Activated naive CD4-positive, alpha-beta T cell treated with anti-CD3 and anti-CD28 coated beads, Interleukin-2, amount 50 U/mL, for 24 hours (primary cell): ENCODE data around the gene CHMP4A.
A peak's percentile ranks its signal among the peaks of the same experiment; 100 is the strongest.

ENCODE experiments used
- H3K27ac Mint-ChIP-seq: one replicate; pipeline ENCODE4 v1.8.0; 2021; ENCODE audit warnings: mild to moderate bottlenecking, mixed read lengths
- H3K27me3 Mint-ChIP-seq: one replicate; pipeline ENCODE4 v1.8.0; 2021; ENCODE audit warnings: mixed read lengths
- H3K36me3 Mint-ChIP-seq: one replicate; pipeline ENCODE4 v1.8.0; 2021; ENCODE audit warnings: mixed read lengths
- H3K4me1 Mint-ChIP-seq: one replicate; pipeline ENCODE4 v1.8.0; 2021; ENCODE audit warnings: mixed read lengths
- H3K4me3 Mint-ChIP-seq: one replicate; pipeline ENCODE4 v1.8.0; 2021; ENCODE audit warnings: mild to moderate bottlenecking, mixed read lengths
- H3K9me3 Mint-ChIP-seq: one replicate; pipeline ENCODE4 v1.8.0; 2021; ENCODE audit warnings: mixed read lengths

CHMP4A gene

DNA sequence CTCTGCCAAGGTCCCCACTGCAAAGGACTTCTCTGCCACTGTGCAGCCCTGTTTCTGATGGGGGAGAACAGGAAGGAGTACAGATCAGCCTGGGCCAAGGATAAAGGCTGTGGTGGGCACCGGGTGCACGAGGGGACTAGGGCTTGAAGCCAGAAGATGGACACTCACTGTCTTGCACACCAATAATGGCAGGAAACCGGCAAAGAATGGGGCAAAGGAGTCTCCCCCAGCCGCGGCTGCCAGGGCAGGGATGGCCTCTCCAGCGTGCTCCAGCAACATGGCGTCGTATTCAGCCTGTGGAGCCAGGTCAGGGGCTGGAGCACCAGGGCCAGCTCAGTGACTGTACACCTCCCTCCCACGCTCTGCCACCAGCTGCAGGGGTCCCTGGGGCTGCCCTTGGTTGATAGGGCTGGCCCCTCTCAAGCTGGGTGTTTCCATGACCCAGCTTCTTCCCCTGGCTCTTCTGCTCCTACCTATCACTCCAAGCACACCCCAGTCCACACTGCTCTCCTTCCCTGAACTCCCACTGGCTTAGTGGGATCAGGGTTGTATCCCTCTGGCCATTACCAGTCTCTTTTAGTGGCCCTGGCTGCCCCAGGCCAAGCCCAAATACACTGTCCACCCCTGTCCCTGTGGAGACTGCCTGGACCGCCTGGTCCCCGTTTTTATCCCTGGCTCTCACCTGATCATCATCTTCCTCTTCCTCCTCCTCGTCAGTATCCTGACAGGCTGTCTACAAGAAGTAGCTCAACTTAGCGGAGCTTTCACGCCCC is 31.0 kb downstream of the CHMP4A start:
- H3K27ac Mint-ChIP-seq = peak overlapping the region; percentile 83
- peaks cover 12% of the 10 kb centered on the region for H3K4me1 Mint-ChIP-seq
- H3K36me3 Mint-ChIP-seq = peaks cover 4% of the 10 kb centered on the region
- no peaks in the 10 kb centered on the region for H3K27me3 Mint-ChIP-seq
- H3K4me3 Mint-ChIP-seq = no peak overlapping the region
- no peaks in the 10 kb centered on the region for H3K9me3 Mint-ChIP-seq

DNA sequence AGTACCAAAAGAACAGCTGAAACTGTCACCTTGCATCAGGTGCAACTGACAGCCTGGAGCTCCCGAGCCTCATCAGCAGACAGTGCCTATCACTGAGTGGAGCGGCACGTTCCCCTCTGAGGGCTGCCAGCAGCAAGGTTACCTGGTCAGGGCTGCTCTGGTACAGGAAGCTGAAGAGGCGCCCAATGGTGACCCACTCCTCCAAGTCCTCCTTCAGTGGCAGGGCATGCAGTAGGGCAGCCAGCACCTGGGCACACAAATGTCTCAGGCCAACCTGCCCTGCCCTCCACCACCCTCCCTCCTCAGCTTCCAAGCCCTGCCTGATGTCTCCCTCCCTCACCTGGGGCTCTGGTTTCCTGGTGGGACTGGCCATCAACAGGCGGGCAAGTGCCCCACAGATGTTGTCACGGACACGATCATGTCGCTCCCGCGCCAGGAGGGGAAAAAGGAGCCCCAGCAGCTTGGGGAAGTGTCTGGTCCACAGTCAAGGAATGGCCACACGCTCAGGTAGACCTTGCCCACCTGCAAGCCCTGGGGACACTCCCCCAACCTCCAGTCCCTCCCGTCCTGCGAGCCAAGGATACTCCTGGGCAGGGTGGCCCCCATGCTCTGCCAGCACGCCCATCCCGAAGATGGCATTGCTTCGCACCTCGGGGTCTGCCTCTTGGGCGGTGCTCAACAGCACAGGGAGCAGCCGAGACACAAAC is 31.8 kb downstream of the CHMP4A start:
- H3K4me3 Mint-ChIP-seq = no peak overlapping the region
- H3K9me3 Mint-ChIP-seq = no peaks in the 10 kb centered on the region
- peak overlapping the region; percentile 32 for H3K27ac Mint-ChIP-seq
- peaks cover 8% of the 10 kb centered on the region for H3K4me1 Mint-ChIP-seq
- peaks cover 4% of the 10 kb centered on the region for H3K36me3 Mint-ChIP-seq
- no peaks in the 10 kb centered on the region for H3K27me3 Mint-ChIP-seq

- Mint-ChIP-seq H3K9me3 (no peaks in the 10 kb centered on the region), H3K4me3 (no peak overlapping the region), H3K36me3 (peaks cover 4% of the 10 kb centered on the region), H3K27ac (peak overlapping the region; percentile 46), H3K4me1 (peaks cover 5% of the 10 kb centered on the region), H3K27me3 (no peaks in the 10 kb centered on the region)
Observed at GRCh38 chr14:24179961-24180796, 33.1 kb downstream of the CHMP4A start.

DNA sequence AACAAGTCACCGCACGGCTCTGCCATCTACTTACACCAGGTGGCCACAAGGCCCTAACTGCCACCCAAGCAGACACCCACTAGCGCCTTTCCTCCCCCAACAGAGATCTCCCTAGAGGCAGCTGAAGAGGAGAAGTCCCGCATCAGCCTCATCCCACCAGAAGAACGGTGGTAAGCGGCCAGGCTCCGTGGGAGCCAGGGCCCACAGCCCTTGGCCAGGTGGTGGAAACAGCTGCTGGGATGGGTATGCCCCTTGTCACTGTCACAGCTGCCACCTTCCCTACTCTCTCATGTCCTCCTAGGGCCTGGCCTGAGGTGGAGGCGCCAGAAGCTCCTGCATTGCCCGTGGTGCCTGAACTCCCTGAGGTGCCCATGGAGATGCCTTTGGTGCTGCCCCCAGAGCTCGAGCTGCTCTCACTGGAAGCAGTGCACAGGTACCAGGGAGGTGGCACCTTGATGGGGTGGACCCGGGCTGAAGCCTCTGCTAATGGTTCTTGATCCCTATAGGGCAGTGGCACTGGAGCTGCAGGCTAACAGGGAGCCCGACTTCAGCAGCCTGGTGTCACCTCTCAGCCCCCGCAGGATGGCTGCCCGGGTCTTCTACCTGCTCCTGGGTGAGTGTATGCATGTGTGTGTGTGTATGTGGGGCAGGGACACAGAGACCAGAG is 33.9 kb downstream of the CHMP4A start:
- H3K36me3 Mint-ChIP-seq = peaks cover 4% of the 10 kb centered on the region
- H3K27ac Mint-ChIP-seq = no peak overlapping the region
- H3K4me3 Mint-ChIP-seq = no peak overlapping the region
- peaks cover 5% of the 10 kb centered on the region for H3K4me1 Mint-ChIP-seq
- no peaks in the 10 kb centered on the region for H3K27me3 Mint-ChIP-seq
- no peaks in the 10 kb centered on the region for H3K9me3 Mint-ChIP-seq

- no peak overlapping the region for H3K27ac Mint-ChIP-seq
- H3K4me3 Mint-ChIP-seq = no peak overlapping the region
- H3K9me3 Mint-ChIP-seq = no peaks in the 10 kb centered on the region
- H3K36me3 Mint-ChIP-seq = peaks cover 4% of the 10 kb centered on the region
- H3K4me1 Mint-ChIP-seq = peaks cover 5% of the 10 kb centered on the region
- H3K27me3 Mint-ChIP-seq = no peaks in the 10 kb centered on the region
Observed at GRCh38 chr14:24178399-24179178, 34.7 kb downstream of the CHMP4A start.

- Mint-ChIP-seq H3K9me3 (no peaks in the 10 kb centered on the region), H3K36me3 (peaks cover 4% of the 10 kb centered on the region), H3K4me1 (peaks cover 7% of the 10 kb centered on the region), H3K4me3 (no peak overlapping the region), H3K27me3 (no peaks in the 10 kb centered on the region), H3K27ac (no peak overlapping the region)
Observed at GRCh38 chr14:24177891-24178290, 35.4 kb downstream of the CHMP4A start.

DNA sequence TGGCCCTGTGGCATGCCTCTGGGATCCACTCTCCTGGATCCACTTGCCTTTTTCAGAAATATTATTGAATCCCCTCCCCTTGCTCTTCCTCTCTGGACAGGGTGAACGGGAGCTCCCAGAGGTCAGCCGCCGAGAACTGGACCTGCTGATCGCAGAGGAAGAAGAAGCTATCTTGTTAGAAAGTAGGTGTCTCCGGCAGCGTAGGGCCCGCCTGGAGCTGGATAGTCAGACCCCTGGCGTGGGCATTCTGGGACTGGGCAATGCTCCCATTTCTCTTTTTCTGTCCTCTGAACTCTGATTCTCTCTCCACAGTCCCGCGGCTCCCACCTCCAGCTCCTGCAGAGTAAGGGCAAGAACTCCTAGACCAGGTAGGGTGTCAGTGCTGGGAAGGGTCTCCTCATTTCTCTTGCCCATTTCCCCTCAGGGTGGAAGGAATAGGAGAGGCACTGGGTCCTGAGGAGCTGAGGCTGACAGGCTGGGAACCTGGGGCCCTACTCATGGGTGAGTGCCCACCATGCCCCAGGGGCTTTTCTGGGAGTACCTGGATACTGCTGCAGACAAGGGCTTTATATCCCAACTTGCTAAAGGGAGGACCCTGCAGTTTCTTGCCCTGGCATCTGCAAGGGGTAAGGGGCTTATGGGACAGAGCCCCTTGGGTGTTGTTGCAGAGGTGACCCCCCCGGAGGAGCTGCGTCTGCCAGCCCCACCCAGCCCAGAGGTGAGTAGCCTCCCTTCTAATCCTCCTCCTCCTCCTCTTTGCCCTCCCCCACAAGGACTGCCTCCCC is 36.1 kb downstream of the CHMP4A start:
- H3K27ac Mint-ChIP-seq = no peak overlapping the region
- no peaks in the 10 kb centered on the region for H3K9me3 Mint-ChIP-seq
- H3K4me1 Mint-ChIP-seq = peaks cover 6% of the 10 kb centered on the region
- no peaks in the 10 kb centered on the region for H3K27me3 Mint-ChIP-seq
- peaks cover 2% of the 10 kb centered on the region for H3K36me3 Mint-ChIP-seq
- H3K4me3 Mint-ChIP-seq = no peak overlapping the region

- H3K27me3 Mint-ChIP-seq = no peaks in the 10 kb centered on the region
- H3K36me3 Mint-ChIP-seq = peaks cover 2% of the 10 kb centered on the region
- no peak overlapping the region for H3K27ac Mint-ChIP-seq
- H3K4me1 Mint-ChIP-seq = peaks cover 10% of the 10 kb centered on the region
- no peaks in the 10 kb centered on the region for H3K9me3 Mint-ChIP-seq
- no peak overlapping the region for H3K4me3 Mint-ChIP-seq
Observed at GRCh38 chr14:24176599-24176998, 36.7 kb downstream of the CHMP4A start.

DNA sequence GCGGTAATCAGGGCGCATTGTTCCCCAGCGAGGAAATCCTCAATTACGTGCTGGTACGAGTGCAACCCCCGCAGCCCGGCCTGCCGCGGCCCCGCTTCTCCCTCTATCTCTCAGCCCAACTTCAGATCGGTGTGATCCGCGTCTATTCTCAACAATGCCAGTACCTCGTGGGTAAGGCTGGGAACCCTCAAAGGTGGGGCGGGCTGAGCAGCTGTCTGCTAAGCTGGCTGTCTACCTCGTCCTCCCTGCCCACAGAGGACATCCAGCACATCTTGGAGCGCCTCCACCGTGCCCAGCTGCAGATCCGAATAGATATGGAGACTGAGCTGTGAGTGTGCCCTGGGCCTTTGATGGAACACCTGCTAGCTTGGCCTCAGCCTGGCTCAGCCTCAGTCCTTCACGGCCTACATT is 40.4 kb downstream of the CHMP4A start:
- H3K27me3 Mint-ChIP-seq = no peaks in the 10 kb centered on the region
- peaks cover 29% of the 10 kb centered on the region for H3K4me1 Mint-ChIP-seq
- H3K4me3 Mint-ChIP-seq = peak overlapping the region; percentile 15
- H3K36me3 Mint-ChIP-seq = peaks cover 8% of the 10 kb centered on the region
- H3K27ac Mint-ChIP-seq = peak overlapping the region; percentile 32
- no peaks in the 10 kb centered on the region for H3K9me3 Mint-ChIP-seq

DNA sequence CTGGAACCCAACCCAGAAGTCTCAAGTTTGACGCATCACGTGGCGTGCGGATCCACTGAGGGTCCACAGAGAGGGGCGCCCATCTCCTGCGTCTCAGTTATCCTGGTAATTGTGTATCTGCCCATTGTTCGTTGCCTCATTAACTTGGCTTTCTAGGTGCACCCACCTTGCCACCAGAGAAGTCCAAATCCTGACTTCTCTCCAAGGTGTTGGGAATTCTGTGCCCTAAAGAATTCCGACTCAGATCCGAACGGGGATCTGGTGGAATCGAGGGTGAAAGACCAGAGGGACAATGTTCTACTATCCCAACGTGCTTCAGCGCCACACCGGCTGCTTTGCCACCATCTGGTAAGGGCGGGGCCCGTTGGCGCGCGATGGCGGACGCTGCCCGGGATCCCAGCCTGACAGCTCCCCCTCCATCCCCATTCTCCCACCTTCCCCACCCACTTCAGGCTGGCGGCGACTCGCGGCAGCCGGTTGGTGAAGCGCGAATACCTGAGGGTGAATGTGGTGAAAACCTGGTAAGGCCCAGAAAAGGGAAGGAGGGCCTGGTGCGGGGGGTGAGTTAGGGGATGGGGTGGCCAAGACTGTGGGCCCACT is 40.9 kb downstream of the CHMP4A start:
- H3K4me3 Mint-ChIP-seq = peak overlapping the region; percentile 84
- H3K9me3 Mint-ChIP-seq = no peaks in the 10 kb centered on the region
- H3K27me3 Mint-ChIP-seq = no peaks in the 10 kb centered on the region
- peaks cover 11% of the 10 kb centered on the region for H3K36me3 Mint-ChIP-seq
- peaks cover 33% of the 10 kb centered on the region for H3K4me1 Mint-ChIP-seq
- H3K27ac Mint-ChIP-seq = no peak overlapping the region

- no peaks in the 10 kb centered on the region for H3K27me3 Mint-ChIP-seq
- H3K36me3 Mint-ChIP-seq = peaks cover 14% of the 10 kb centered on the region
- H3K4me1 Mint-ChIP-seq = peaks cover 34% of the 10 kb centered on the region
- H3K27ac Mint-ChIP-seq = peak within 1 kb of the TSS; percentile 62
- no peaks in the 10 kb centered on the region for H3K9me3 Mint-ChIP-seq
- H3K4me3 Mint-ChIP-seq = peak within 1 kb of the TSS; percentile 84
Observed at GRCh38 chr14:24171422-24172260, 41.6 kb downstream of the CHMP4A start, which contains the start of gene REC8. TSS of gene REC8 (plus strand) at chr14:24172080. CDS start at chr14:24172553, 473 bp downstream.

- no peak overlapping the region for H3K4me3 Mint-ChIP-seq
- H3K9me3 Mint-ChIP-seq = no peaks in the 10 kb centered on the region
- H3K27ac Mint-ChIP-seq = peak overlapping the region; percentile 94
- peaks cover 68% of the 10 kb centered on the region for H3K4me1 Mint-ChIP-seq
- peaks cover 29% of the 10 kb centered on the region for H3K36me3 Mint-ChIP-seq
- H3K27me3 Mint-ChIP-seq = no peaks in the 10 kb centered on the region
Observed at GRCh38 chr14:24167469-24168114, 45.7 kb downstream of the CHMP4A start.
